ENCODE results near the gene AKNAD1.
A peak's percentile ranks its signal among the peaks of the same experiment; 100 is the strongest.
"Not testable (repeated sequence)": the region's sequence is repeated elsewhere in the genome, so short reads cannot be mapped to it uniquely, and the experiment has no call there.

AKNAD1 gene

GRCh38 chr1:108828074-108828961 lies 28.6 kb downstream of the AKNAD1 start:
- DNase-seq: peak; percentile 82

DNA sequence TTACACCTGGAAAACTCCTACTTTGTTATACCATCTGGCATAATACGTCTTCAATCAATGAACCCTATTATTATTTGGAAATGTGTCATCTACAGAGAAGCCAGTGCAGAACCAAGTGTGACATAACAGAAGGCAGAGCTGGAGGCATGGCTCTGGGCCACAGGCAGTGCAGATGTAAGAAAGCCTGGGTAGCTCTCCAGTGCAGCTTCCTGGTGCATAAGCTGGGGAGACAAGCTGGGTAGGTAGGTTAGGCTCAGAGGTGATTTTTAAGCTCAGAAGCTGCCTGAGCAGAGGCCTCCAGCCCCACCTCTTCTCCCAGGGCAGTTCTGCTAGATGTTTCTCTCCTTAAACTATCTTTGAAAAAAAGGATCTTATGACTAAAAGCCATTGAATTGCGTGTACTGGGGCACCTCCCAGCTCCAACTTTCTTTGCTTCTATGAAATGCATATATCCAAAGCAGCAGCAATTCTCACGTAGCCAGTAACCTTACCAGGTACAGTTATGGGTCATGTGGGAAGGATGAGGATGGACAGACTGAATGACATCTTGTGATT lies 30.7 kb downstream of the AKNAD1 start:
- DNase-seq: no peak

DNA sequence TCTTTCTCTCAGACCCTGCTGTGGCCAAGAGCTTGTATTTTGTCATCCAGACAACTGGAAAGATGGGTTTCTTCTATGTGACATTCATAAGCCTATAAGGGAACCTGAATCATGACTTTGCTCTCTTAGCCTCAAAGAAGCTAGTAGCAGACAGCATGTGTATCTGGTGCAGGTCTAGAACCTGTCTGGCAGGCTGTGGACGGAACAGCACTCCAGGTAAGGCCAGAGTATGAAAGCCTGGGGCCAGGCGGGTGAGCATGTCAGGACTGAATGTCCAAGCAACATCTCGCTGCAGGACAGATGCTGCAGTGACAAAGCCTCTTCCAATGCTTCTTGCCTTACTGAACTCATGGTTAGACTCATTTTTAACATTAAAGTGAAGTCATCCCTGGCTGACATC lies 32.8 kb downstream of the AKNAD1 start:
- no peak for DNase-seq

- no peak for DNase-seq
Observed at GRCh38 chr1:108823632-108824031, 33.3 kb downstream of the AKNAD1 start.

DNA sequence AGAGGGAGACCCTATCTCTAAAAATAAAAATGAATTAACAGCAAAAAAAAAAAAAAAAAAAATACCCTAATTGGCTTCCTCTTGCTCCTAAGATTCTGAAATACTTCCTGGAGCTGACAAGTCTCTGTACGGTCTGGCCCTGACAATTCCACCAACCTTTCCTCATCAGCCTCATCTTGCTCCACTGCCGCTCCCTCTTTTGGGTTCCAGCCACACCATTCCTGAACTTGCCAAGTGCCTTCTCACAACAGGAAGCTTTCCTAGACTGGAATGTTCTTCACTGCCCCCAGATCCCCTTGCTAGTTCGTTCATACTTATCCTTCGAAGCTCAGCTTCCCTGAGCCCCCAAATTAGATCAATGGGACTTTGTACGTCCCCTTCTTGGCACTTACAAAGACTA lies 37.0 kb downstream of the AKNAD1 start:
- DNase-seq: no peak

DNA sequence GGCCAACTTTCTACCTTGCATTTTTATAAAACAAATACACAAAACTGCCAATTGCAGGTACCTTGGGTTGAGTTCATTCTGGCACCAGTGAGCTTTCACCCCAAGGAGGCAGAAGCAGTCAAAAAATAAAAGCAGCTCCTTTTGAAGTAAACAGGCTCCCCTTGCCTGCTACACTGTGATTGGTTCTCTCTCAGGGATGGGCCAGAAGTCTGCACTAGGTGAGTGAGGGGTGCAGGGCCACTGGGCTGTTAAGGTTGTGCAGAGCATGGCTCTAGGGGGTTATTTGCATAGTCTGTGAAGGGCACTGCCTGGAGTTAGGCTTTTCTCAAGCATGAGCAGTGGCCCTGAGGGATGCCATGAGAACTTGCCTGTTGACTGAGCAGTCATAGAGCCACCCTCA lies 39.1 kb downstream of the AKNAD1 start:
- DNase-seq: no peak

- DNase-seq: peak; percentile 87
Observed at GRCh38 chr1:108817016-108817415, 39.9 kb downstream of the AKNAD1 start.

DNA sequence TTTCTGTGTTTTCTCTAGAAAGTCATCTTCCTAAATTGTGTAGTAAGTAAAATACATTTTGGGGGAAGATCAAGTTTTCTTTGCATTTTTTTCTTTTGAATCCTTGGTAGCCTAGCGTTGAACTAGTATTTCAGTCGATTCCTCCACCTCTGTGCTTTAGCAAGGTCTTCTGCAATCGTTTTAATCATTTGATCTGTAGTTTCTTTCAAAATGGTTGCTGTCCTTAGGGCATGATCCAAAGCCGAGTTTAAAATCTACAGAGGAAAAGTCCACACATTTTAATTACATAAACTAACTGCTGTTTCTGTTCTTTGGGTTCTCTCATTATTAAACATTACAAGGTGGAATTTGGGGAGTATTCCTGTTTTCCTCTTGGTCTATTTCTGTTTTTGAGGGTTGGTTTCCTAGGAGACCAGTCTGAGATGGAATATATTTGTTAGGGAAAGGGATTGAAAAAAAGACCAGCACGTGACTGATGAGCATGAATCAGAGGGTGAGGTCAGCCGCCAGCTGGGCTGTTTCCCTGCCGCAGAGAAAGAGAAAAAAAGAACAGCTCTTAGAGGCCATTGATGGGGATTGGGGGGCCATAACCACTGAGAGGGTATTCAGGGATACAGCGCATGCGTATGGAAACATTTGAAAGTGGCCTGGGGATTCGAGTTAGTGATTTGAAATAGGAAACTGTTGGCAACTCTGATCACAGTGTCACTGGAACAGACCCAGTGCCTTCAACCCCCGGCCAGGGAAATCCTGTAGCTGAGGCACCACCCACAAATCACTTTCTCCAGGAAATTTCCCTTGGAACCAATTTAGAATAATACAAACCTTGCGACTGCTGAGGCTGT lies 40.6 kb downstream of the AKNAD1 start:
- peak; percentile 91 for DNase-seq

- DNase-seq: no peak
Observed at GRCh38 chr1:108815566-108815965, 41.3 kb downstream of the AKNAD1 start.

DNA sequence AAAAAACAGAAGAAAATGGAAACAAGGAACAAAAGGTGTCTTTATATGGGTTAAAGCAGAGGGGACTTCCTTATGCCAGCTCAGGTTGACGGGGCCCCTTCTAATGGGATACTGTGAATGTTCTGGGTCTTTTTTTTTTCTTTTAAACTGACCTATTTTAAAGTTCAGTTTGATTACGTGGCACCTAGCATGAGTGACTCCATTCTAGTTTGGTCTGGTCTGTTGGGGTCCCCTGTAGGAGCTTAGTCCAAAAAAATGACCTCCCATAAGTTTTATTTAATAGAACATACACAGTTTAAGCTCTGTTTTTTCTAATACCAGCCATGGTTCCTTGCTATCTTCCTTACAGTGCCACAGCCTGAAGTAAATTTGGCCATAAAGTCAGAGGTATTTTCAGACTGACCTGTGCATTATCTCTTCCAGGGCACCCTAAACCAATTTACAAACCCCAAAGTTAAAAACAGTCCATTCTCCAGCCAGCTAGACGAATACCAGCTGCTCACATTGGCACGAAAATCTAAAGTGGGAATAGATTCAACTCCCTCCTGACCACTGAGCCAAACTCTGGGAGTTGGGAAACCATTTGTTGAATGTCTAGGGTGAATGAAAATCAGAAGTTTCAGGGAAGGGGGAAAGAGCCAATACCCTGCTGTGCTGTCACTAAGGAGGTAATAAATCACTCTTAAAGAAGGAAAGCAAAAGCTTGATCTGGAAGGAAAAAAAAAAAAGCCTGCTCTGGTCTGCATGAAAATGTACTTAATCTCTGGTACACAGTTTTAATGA lies 42.4 kb downstream of the AKNAD1 start:
- DNase-seq: peak; percentile 47

GRCh38 chr1:108813326-108813725 lies 43.6 kb downstream of the AKNAD1 start:
- DNase-seq: no peak

DNA sequence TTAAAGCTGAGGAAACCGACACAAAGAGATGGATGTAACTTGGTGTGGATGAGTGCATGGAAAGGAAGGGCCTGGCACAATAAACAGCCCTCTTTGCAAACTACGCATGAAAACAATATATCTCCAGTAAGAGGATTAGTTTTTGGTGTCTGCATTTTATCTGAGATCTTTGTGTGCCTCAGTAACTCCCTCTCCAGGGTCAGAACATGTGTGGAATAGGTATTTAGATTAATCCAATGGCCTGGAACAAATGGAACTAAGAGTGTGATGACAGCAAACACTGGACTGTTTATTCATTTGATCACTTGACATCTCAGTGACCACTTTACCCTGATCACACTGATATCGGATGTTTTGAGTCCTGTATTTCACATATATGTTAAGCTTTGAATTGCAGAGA lies 45.3 kb downstream of the AKNAD1 start:
- DNase-seq: no peak

- DNase-seq: no peak
Observed at GRCh38 chr1:108808438-108808837, 48.5 kb downstream of the AKNAD1 start.

GRCh38 chr1:108803548-108803947 lies 53.3 kb downstream of the AKNAD1 start:
- DNase-seq: no peak

DNA sequence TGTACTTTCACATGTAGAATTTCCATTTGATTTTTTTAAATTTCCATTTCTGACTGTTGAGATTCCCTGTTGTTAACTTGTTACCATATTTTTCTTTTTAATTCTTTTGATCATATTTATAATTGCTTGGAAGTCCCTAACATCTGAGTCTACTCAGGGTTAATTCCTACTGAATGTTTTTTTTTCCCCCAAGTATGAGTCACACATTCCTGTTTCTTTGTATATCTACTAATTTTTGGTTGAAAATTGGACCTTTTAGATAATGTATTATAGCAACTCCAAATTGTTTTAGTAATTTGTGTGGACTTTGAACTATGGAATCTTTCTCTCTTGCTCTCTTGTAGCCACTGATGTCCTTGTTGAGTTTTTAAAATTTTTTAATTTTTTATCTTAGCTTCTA lies 55.8 kb downstream of the AKNAD1 start:
- no peak for DNase-seq

- DNase-seq: no peak
Observed at GRCh38 chr1:108799001-108799400, 57.9 kb downstream of the AKNAD1 start.

- DNase-seq: no peak
Observed at GRCh38 chr1:108792420-108792819, 64.5 kb downstream of the AKNAD1 start.

GRCh38 chr1:108791790-108792189 lies 65.1 kb downstream of the AKNAD1 start:
- DNase-seq: no peak

DNA sequence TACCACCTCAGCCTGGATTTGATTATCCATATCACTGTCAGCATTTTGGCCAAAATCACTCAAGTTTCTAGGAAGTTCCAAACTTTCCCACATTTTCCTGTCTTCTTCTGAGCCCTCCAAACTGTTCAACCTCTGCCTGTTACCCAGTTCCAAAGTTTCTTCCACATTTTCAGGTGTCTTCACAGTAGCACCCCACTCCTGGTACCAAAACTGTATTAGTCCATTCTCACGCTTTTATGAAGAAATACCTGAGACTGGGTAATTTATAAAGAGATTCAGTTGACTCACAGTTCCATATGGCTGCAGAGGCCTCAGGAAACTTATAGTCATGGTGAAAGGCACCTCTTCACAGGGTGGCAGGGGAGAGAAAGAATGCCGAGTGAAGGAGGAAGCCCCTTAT lies 71.0 kb downstream of the AKNAD1 start:
- no peak for DNase-seq

- no peak for DNase-seq
Observed at GRCh38 chr1:108785264-108785663, 71.6 kb downstream of the AKNAD1 start.

DNA sequence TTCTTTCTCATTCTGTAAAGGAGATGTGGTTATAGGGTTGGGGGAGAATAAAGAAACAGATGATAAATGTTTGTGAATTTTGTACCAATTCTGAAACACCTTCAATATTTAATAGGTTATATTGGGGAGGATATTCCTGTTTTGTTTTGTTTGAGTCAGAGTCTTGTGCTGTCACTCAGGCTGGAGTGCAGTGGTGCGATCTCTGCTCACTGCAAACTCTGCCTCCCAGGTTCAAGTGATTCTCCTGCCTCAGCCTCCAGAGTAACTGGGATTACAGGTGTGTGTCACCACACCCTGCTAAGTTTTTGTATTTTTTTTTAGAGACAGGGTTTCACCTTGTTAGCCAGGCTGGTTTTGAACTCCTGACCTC lies 75.3 kb downstream of the AKNAD1 start:
- DNase-seq: not testable (repeated sequence)

GRCh38 chr1:108780937-108781574 lies 75.8 kb downstream of the AKNAD1 start:
- no peak for DNase-seq

Measured in midbrain (tissue), 1 donor.